Ovary (tissue), 9 donors: ENCODE measurements around the gene MICALL1. TPM values are rescaled to one million over a fixed set of nuclear protein-coding genes. Genes with fewer than 3 reads are reported as not detected.

ENCODE experiments used
- DNase-seq, 5 donors: peaks; one replicate each; pipeline ENCODE4 v3.0.0-alpha.2; 2019 to 2020
- H3K27ac ChIP-seq, 2 donors: fragments of 200-600 bp; one replicate each; pipeline versions ENCODE4 v1.5.1 to v1.8.0; 2019 to 2022
- H3K27me3 ChIP-seq: fragments of 200-600 bp; one replicate; pipeline ENCODE4 v1.8.0; 2022
- H3K36me3 ChIP-seq: fragments of 200-600 bp; sonication (generic); one replicate; pipeline ENCODE4 v1.5.1; 2019
- H3K4me1 ChIP-seq: one replicate; pipeline ENCODE4 v1.8.1; 2013; ENCODE audit warnings: mild to moderate bottlenecking, moderate library complexity; ENCODE audit not compliant: insufficient read depth
- H3K4me3 ChIP-seq: fragments of 200-600 bp; sonication (generic); one replicate; pipeline ENCODE4 v1.5.1; 2017
- H3K9me3 ChIP-seq, 2 donors: fragments of 200-600 bp in 1 of 2; sonication (generic) in 1 of 2; one replicate each; pipeline versions ENCODE4 v1.5.1 to v1.8.1; 2013 to 2019; ENCODE audit warnings: mild to moderate bottlenecking in 1 of 2, moderate library complexity in 1 of 2
- EP300 ChIP-seq: sonication (generic); formaldehyde crosslinking; IDR thresholded peaks from one replicate; pipeline ENCODE4 v1.6.1; 2017; ENCODE audit warnings: antibody characterized with exemption
- POLR2A ChIP-seq: fragments of 450-650 bp; IDR thresholded peaks from one replicate; pipeline ENCODE4 v1.6.1; 2017; ENCODE audit warnings: antibody characterized with exemption, mild to moderate bottlenecking, moderate library complexity
- WGBS, 3 donors: extraction: QIAGEN DNeasy Blood & Tissue Kit in 1 of 3; methylation state at CpG; one replicate each; pipeline versions ENCODE4 v1.1.5 to v1.1.7; 2013 to 2017; 5-methylcytosine and 5-hydroxymethylcytosine counted together
- intact Hi-C, 4 donors: fragments of 100-400 bp; cut with DNase I; formaldehyde crosslinking; loops; one replicate each; pipeline versions ENCODE4 v1.11.0 to v1.15.1; 2022 to 2023
- polyA plus RNA-seq, 2 donors: library from polyadenylated mRNA; stranded (reverse); fragments of 200-250 nt in 1 of 2; fragments of 350-450 nt in 1 of 2; fragmentation: Illumina TruSeq in 1 of 2; extraction: RNeasy Lipid Tissue Mini Kit (QIAGEN cat#74804) in 1 of 2; gene quantifications; one replicate each; pipeline ENCODE4 v1.2.3, GENCODE V29; 2013 to 2014
- total RNA-seq, 7 donors: library from RNA; depleted of rRNA in 2 of 7; stranded (reverse); fragments of >200 nt in 2 of 7; fragmentation: NEBNext Ultra II Directional in 3 of 7; extraction: Animal tissue kit (Norgen Biotek cat#: 25700) in 3 of 7; gene quantifications; one replicate each; pipeline versions ENCODE4 v1.1.0 to v1.2.4, GENCODE V29; 2016 to 2023
- TF ChIP-seq, protein P1 (sequence below), 3 donors: fragments of 450-650 bp in 2 of 3; fragments of 200-600 bp in 1 of 3; IDR thresholded peaks; one replicate each; pipeline versions ENCODE4 v1.5.1 to v1.8.0; 2016 to 2022; ENCODE audit warnings: antibody characterized with exemption in 3 of 3, mild to moderate bottlenecking in 1 of 3
- donor health status: DM: no; HTN: no; CAD: no; lungs with moderate emphysema.
- donor health status: DM: no; HTN: no; CAD: no.
- donor health status: Bipolar disorder and iron deficiency.
- donor health status: DM: yes; HTN: yes; CAD: no.
- donor health status: DM: no; HTN: no; CAD: no.
- donor health status: DM: yes; HTN: yes; CAD: no.

MICALL1 gene
- total and polyA plus RNA-seq, 9 donors = 6.2 to 30.0 (median 17.4) TPM

DNA sequence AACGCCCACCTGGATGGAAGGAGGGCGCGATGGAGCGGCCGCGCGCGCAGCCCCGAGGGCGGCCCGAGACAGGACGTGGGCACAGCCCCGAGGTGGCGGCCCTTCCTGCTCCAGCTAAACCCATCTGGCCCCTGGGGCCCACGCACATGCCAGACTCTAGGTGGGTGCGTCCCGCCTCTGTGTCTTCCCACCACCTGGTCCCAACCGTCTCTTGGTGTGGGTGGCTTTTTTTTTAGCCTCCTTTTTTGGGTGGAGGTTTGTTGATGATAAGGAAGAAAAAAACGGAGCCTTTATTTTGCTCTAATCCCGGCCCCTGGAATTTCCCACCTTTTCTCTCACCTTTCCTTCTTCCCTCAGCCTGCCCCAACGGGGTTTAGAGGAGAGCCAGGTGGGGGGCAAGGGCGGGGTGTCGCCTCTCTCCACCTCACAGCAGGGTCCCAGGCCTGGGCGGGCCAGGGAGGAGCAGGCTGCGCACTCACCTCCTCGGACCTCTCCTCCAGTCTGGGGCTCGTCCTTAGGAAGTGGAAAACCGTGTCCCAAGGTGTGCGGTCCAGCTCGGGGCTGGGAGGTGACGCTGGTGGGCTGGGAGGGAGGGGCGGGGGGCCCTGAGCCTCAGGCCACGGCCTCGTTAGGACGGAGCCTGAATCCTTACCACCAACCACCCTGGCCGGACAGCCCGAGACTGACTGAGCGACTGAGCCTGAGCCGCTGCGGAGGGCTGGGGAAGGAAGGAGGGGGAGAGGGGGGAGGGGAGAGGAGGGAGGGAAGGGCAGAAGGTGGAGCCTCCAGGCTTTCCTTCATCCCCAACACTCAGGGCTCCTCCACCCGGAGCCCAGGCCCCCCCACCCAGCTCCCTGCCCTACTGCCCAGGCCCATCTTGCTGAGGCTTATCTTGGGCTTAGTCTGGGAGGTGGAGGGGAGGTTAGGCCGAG lies 78.0 kb downstream of the MICALL1 start, which contains the start of gene SOX10:
SOX10 (minus strand) TSS at position 696 of the 932 bp plus-strand sequence. CDS start 771 bp downstream, outside the sequence.
- Histone ChIP-seq H3K36me3 (no peaks in the 10 kb centered on the region), H3K4me3 (no peak within 1 kb of the TSS), H3K4me1 (no peaks in the 10 kb centered on the region), H3K27me3 (no peaks in the 10 kb centered on the region), H3K27ac (no peak within 1 kb of the TSS), H3K9me3 (no peaks in the 10 kb centered on the region)
- intact Hi-C loops = no loop called here
- DNase-seq = no peak
- TF ChIP-seq, protein P1, sequence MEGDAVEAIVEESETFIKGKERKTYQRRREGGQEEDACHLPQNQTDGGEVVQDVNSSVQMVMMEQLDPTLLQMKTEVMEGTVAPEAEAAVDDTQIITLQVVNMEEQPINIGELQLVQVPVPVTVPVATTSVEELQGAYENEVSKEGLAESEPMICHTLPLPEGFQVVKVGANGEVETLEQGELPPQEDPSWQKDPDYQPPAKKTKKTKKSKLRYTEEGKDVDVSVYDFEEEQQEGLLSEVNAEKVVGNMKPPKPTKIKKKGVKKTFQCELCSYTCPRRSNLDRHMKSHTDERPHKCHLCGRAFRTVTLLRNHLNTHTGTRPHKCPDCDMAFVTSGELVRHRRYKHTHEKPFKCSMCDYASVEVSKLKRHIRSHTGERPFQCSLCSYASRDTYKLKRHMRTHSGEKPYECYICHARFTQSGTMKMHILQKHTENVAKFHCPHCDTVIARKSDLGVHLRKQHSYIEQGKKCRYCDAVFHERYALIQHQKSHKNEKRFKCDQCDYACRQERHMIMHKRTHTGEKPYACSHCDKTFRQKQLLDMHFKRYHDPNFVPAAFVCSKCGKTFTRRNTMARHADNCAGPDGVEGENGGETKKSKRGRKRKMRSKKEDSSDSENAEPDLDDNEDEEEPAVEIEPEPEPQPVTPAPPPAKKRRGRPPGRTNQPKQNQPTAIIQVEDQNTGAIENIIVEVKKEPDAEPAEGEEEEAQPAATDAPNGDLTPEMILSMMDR (IDR thresholded peaks at IDR 0.05) = no peak
- WGBS, 3 donors = 81 to 85% (median 84%) methylated on average over 40 to 42 of the region's 42 CpGs

DNA sequence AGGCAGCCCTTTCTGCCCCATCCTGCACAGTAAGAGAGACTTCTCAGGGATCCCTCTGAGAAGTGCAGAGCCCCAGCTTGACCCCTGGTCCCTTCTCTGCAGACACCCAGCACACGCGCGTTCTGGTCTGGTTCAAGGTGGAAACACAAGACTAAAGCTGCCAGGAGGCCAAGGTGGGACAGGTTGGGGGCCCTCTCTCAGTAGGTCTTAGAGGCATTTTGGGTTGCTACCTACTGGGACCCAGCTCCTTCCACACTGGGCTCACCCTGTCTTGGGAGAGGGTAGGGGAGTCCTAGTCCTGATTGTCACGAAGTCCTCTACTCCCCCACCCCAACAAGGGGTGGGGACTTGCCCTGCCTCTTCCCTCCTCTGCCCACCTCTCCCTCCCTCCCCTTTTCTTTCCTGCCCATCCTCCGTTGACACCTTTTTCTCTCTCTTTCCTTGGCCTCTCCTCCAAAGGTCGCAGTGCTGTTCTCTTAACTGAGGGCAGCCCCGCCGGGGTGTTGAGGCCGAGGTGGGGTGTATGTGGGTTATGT lies 79.0 kb downstream of the MICALL1 start:
- Histone ChIP-seq H3K4me3 (no peak overlapping the region), H3K4me1 (no peaks in the 10 kb centered on the region), H3K9me3 (no peaks in the 10 kb centered on the region), H3K36me3 (no peaks in the 10 kb centered on the region), H3K27ac (no peak overlapping the region), H3K27me3 (no peaks in the 10 kb centered on the region)
- no peak for DNase-seq
- WGBS, 3 donors = 78 to 85% (median 79%) methylated on average over 9 of the region's 9 CpGs
- intact Hi-C loops = no loop called here
- TF ChIP-seq EP300 = no peak
- TF ChIP-seq, protein P1 (IDR thresholded peaks at IDR 0.05) = no peak

DNA sequence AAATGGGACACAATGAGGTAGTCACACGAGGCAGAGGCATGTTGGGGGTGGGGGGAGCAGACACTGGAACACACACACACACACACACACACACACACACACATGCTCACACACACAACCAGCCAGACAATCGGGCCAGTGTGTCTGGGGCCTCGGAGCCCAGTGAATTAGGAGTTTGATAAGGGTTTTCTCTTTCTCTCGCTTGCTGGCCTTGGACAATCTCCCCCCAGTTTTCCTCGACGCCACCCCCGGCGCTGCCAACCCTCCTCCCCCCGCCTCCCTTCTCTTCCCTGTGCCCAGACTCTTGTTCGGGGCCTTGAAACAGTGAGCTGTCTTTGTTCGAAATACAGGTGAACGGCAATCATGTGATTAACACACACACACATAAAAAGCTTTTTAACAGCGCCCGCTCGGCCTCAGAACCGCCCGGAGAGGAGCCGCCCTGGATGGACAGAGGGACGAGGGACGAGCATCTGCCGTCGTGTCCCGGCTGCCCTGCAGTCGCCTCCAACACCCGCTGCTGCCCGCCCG lies 79.7 kb downstream of the MICALL1 start:
- H3K9me3 ChIP-seq = no peaks in the 10 kb centered on the region
- H3K4me1 ChIP-seq = no peaks in the 10 kb centered on the region
- H3K36me3 ChIP-seq = no peaks in the 10 kb centered on the region
- no peak overlapping the region for H3K4me3 ChIP-seq
- no peak for DNase-seq
- intact Hi-C loops = no loop called here
- no peaks in the 10 kb centered on the region for H3K27me3 ChIP-seq
- 80 to 86% (median 83%) methylated on average over 27 of the region's 27 CpGs for WGBS, 3 donors
- TF ChIP-seq EP300 = no peak
- TF ChIP-seq, protein P1 (IDR thresholded peaks at IDR 0.05) = no peak
- no peak for TF ChIP-seq POLR2A
- no peak overlapping the region for H3K27ac ChIP-seq

DNA sequence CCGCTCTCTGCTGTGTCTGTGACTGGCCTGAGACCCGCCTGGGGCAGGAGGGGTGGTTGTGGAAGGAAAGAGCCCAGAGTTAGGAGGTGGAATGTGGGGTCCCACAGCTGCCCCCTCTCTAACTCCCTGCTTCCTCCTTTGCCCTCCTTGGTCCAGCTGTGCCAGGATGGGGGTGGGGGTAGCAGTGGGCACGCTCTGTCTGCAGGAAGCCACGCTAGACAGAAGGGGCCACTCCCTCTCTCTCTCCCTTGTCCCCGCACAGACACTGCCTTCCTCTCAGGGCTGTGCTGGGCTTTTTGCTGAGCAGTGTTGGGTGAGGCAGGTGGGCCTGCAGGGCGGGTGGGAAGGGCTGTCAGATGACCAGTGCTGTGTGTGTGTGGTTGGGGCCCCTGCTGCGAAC lies 80.3 kb downstream of the MICALL1 start:
- H3K36me3 ChIP-seq = no peaks in the 10 kb centered on the region
- no peak overlapping the region for H3K4me3 ChIP-seq
- no peaks in the 10 kb centered on the region for H3K27me3 ChIP-seq
- TF ChIP-seq, protein P1 (IDR thresholded peaks at IDR 0.05) = no peak
- TF ChIP-seq EP300 = no peak
- no peak for TF ChIP-seq POLR2A
- intact Hi-C loops = no loop called here
- WGBS, 3 donors = 83 to 92% (median 91%) methylated on average over 7 of the region's 7 CpGs
- H3K9me3 ChIP-seq = no peaks in the 10 kb centered on the region
- H3K27ac ChIP-seq = no peak overlapping the region
- no peaks in the 10 kb centered on the region for H3K4me1 ChIP-seq
- no peak for DNase-seq
